OCI-LY1 (cell line): ENCODE data around the gene MALT1.

Experiments
- H2AFZ ChIP-seq: fragments of 200-600 bp; sonication (generic), shearing (Covaris generic); 2 replicates; pipeline ENCODE4 v1.6.0; 2014; ENCODE audit warnings: antibody characterized with exemption, mild to moderate bottlenecking, low read length
- H3F3A ChIP-seq: fragments of 200-600 bp; sonication (generic), shearing (Covaris generic); 2 replicates; pipeline ENCODE4 v1.6.0; 2014; ENCODE audit warnings: mild to moderate bottlenecking, antibody characterized with exemption, low read length, moderate library complexity; ENCODE audit not compliant: insufficient read depth
- H3K27ac ChIP-seq: fragments of 200-600 bp; sonication (generic); 2 replicates; pipeline ENCODE4 v1.5.1; 2014; ENCODE audit warnings: low read length, mixed run types, mild to moderate bottlenecking, low read depth; ENCODE audit not compliant: poor library complexity, severe bottlenecking
- H3K27me3 ChIP-seq: fragments of 200-600 bp; sonication (generic); 2 replicates; pipeline ENCODE4 v1.6.0; 2014; ENCODE audit warnings: antibody characterized with exemption, mild to moderate bottlenecking, low read length, moderate library complexity; ENCODE audit not compliant: insufficient read depth
- H3K36me3 ChIP-seq: fragments of 200-600 bp; sonication (generic); 2 replicates; pipeline ENCODE4 v1.6.1; 2014; ENCODE audit warnings: mild to moderate bottlenecking, antibody characterized with exemption, low read length, moderate library complexity, mixed read lengths; ENCODE audit not compliant: insufficient read depth
- H3K4me1 ChIP-seq: fragments of 200-600 bp; sonication (generic); 2 replicates; pipeline ENCODE4 v1.5.1; 2014; ENCODE audit warnings: mild to moderate bottlenecking, low read length, moderate library complexity; ENCODE audit not compliant: insufficient read depth, severe bottlenecking
- H3K4me2 ChIP-seq: fragments of 200-600 bp; sonication (generic), shearing (Covaris generic); 2 replicates; pipeline ENCODE4 v1.6.1; 2014; ENCODE audit warnings: low read length
- H3K4me3 ChIP-seq: fragments of 200-600 bp; sonication (generic); 2 replicates; pipeline ENCODE4 v1.5.1; 2014; ENCODE audit warnings: low read length, low read depth, mild to moderate bottlenecking, mixed read lengths; ENCODE audit not compliant: poor library complexity, severe bottlenecking
- H3K79me2 ChIP-seq: fragments of 200-600 bp; shearing (Covaris generic); 2 replicates; pipeline ENCODE4 v1.6.1; 2016; ENCODE audit warnings: mixed run types, low read length, mixed read lengths; ENCODE audit not compliant: insufficient read depth
- H3K9ac ChIP-seq: fragments of 200-600 bp; sonication (generic), shearing (Covaris generic); 2 replicates; pipeline ENCODE4 v1.6.1; 2014; ENCODE audit warnings: mild to moderate bottlenecking, low read length, mixed read lengths
- H3K9me2 ChIP-seq: fragments of 200-600 bp; sonication (generic), shearing (Covaris generic); 2 replicates; pipeline ENCODE4 v1.6.1; 2014; ENCODE audit warnings: low read depth, mild to moderate bottlenecking, low read length, mixed read lengths
- H3K9me3 ChIP-seq: fragments of 200-600 bp; shearing (Covaris generic); 2 replicates; pipeline ENCODE4 v1.6.1; 2014; ENCODE audit warnings: low read length, mixed read lengths
- H4K20me1 ChIP-seq: fragments of 200-600 bp; sonication (generic), shearing (Covaris generic); 2 replicates; pipeline ENCODE4 v1.6.0; 2016; ENCODE audit warnings: mild to moderate bottlenecking, low read length; ENCODE audit not compliant: insufficient read depth
- CTCF ChIP-seq: fragments of 200-600 bp; sonication (generic), shearing (Covaris generic); IDR thresholded peaks from 2 replicates; pipeline ENCODE4 v1.5.1; 2017; ENCODE audit warnings: mild to moderate bottlenecking, antibody characterized with exemption, low read length, moderate library complexity, mixed read lengths
- EZH2 ChIP-seq: fragments of 200-600 bp; sonication (generic), shearing (Covaris generic); IDR thresholded peaks from 2 replicates; pipeline ENCODE4 v1.8.0; 2017; ENCODE audit warnings: borderline replicate concordance, mixed run types, mild to moderate bottlenecking, antibody characterized with exemption, low read length, moderate library complexity, mixed read lengths

The MALT1 gene

GRCh38 chr18:58668897-58669296, 2.4 kb upstream of the MALT1 start:
- H3K79me2 ChIP-seq: no peaks in the 10 kb centered on the region
- H3K27me3 ChIP-seq: no peaks in the 10 kb centered on the region
- H3K4me3 ChIP-seq: no peak overlapping the region
- no peaks in the 10 kb centered on the region for H3F3A ChIP-seq
- no peak overlapping the region for H3K4me2 ChIP-seq
- TF ChIP-seq CTCF: no peak
- TF ChIP-seq EZH2: no peak
- H3K36me3 ChIP-seq: no peaks in the 10 kb centered on the region
- no peak overlapping the region for H3K27ac ChIP-seq
- H2AFZ ChIP-seq: no peak overlapping the region
- peaks cover 24% of the 10 kb centered on the region for H3K4me1 ChIP-seq
- H3K9me2 ChIP-seq: no peaks in the 10 kb centered on the region
- H3K9me3 ChIP-seq: no peaks in the 10 kb centered on the region
- H3K9ac ChIP-seq: no peak overlapping the region
- H4K20me1 ChIP-seq: no peaks in the 10 kb centered on the region

GRCh38 chr18:58669731-58670378, 1.4 kb upstream of the MALT1 start:
- TF ChIP-seq EZH2 (no peak), CTCF (no peak)
- no peaks in the 10 kb centered on the region for H3K9me2 ChIP-seq
- no peaks in the 10 kb centered on the region for H3K79me2 ChIP-seq
- no peaks in the 10 kb centered on the region for H4K20me1 ChIP-seq
- no peak overlapping the region for H3K9ac ChIP-seq
- H3K9me3 ChIP-seq: no peaks in the 10 kb centered on the region
- peak overlapping the region; percentile 76 for H3K4me3 ChIP-seq
- no peak overlapping the region for H3K27ac ChIP-seq
- H2AFZ ChIP-seq: no peak overlapping the region
- peaks cover 24% of the 10 kb centered on the region for H3K4me1 ChIP-seq
- no peaks in the 10 kb centered on the region for H3F3A ChIP-seq
- H3K27me3 ChIP-seq: no peaks in the 10 kb centered on the region
- no peaks in the 10 kb centered on the region for H3K36me3 ChIP-seq
- peak overlapping the region; percentile 96; the same call in 1 of the 2 replicates for H3K4me2 ChIP-seq

- Histone ChIP-seq H3K36me3 (no peaks in the 10 kb centered on the region), H3K79me2 (no peaks in the 10 kb centered on the region), H3K27me3 (no peaks in the 10 kb centered on the region), H3K27ac (no peak overlapping the region), H3K4me1 (peaks cover 24% of the 10 kb centered on the region), H3F3A (no peaks in the 10 kb centered on the region), H4K20me1 (no peaks in the 10 kb centered on the region), H3K9ac (peak overlapping the region; percentile 69), H3K4me2 (peak overlapping the region; percentile 96), H2AFZ (peak overlapping the region; percentile 52; the same call in 1 of the 2 replicates), H3K4me3 (peak overlapping the region; percentile 76), H3K9me3 (no peaks in the 10 kb centered on the region), H3K9me2 (no peaks in the 10 kb centered on the region)
- TF ChIP-seq CTCF: no peak
- no peak for TF ChIP-seq EZH2
These were observed 708 bp upstream of the MALT1 start for GRCh38 chr18:58670404-58671110.
